Panc1 (cell line): ENCODE data around the gene PPP1CA. TPM values are rescaled to one million over a fixed set of nuclear protein-coding genes. Genes with fewer than 3 reads are reported as not detected.

Source experiments
- ATAC-seq: fragments of 200-7000 bp; cut with Tn5 transposase; 2 replicates; pipeline ENCODE4 v1.9.1; 2020; ENCODE audit warnings: mild to moderate bottlenecking, moderate library complexity
- BruUV-seq: library from RNA; stranded (reverse); fragments of 400-500 nt; replicated peaks from 2 replicates; lab custom pipeline; 2021; lab: Mats Ljungman, UMichigan
- CTCF ChIA-PET: fragments of 300-600 bp; sonication (Branson Sonifier 250); formaldehyde crosslinking; loops from one replicate; lab custom pipeline; 2022; ENCODE audit warnings: antibody characterized with exemption; lab: Charles Lee
- POLR2A ChIA-PET: fragments of 300-600 bp; sonication (Branson Sonifier 250); formaldehyde crosslinking; loops from one replicate; lab custom pipeline; 2022; ENCODE audit warnings: antibody characterized with exemption; lab: Charles Lee
- DNase-seq: peaks from one replicate; pipeline ENCODE4 v3.0.0-alpha.2; 2010; ENCODE audit warnings: low read depth, low spot score
- H3K27ac ChIP-seq: 2 replicates; pipeline ENCODE4 v1.5.1; 2011; ENCODE audit warnings: mild to moderate bottlenecking, low read length, inconsistent platforms
- H3K27me3 ChIP-seq: fragments of 200-500 bp; sonication (Bioruptor generic); 2 replicates; pipeline ENCODE4 v1.6.0; 2014; ENCODE audit warnings: low read length, inconsistent platforms; ENCODE audit not compliant: control insufficient read depth, insufficient read depth
- H3K36me3 ChIP-seq: fragments of 200-500 bp; sonication (Bioruptor generic); 2 replicates; pipeline ENCODE4 v1.5.1; 2014; ENCODE audit warnings: inconsistent platforms, mild to moderate bottlenecking, low read length, moderate library complexity; ENCODE audit not compliant: control insufficient read depth, insufficient read depth
- H3K4me1 ChIP-seq: 2 replicates; pipeline ENCODE4 v1.5.1; 2011; ENCODE audit warnings: inconsistent platforms, mild to moderate bottlenecking, low read length, moderate library complexity; ENCODE audit not compliant: control insufficient read depth, insufficient read depth
- H3K4me3 ChIP-seq, 2 experiments: 2 replicates each; pipeline ENCODE4 v1.5.1; 2011 to 2012; ENCODE audit warnings: low read depth in 2 of 2, low read length in 2 of 2, mild to moderate bottlenecking in 2 of 2, inconsistent platforms in 1 of 2, moderate library complexity in 1 of 2
- H3K9me3 ChIP-seq: fragments of 200-500 bp; sonication (Bioruptor generic); 2 replicates; pipeline ENCODE4 v1.5.1; 2014; ENCODE audit warnings: low read depth, mild to moderate bottlenecking, inconsistent platforms, low read length, moderate library complexity; ENCODE audit not compliant: control insufficient read depth, insufficient read depth
- CTCF ChIP-seq: fragments of 450-650 bp; IDR thresholded peaks from 2 replicates; pipeline ENCODE4 v1.5.1; 2017; ENCODE audit warnings: mild to moderate bottlenecking
- POLR2AphosphoS5 ChIP-seq: IDR thresholded peaks from 2 replicates; pipeline ENCODE4 v1.6.1; 2012; ENCODE audit warnings: mild to moderate bottlenecking, low read depth, low read length, moderate library complexity
- SIN3A ChIP-seq: IDR thresholded peaks from 2 replicates; pipeline ENCODE4 v1.6.1; 2012; ENCODE audit warnings: low read depth, mild to moderate bottlenecking, low read length, moderate library complexity, borderline replicate concordance; ENCODE audit not compliant: insufficient read depth
- TCF7L2 ChIP-seq: IDR thresholded peaks from 2 replicates; pipeline ENCODE4 v1.6.1; 2011; ENCODE audit warnings: mild to moderate bottlenecking, low read depth, low read length, inconsistent platforms
- in situ Hi-C: cut with HindIII; loops from 2 replicates; pipeline ENCODE4 v1.10.0; 2016; ENCODE audit warnings: low sequenced_read_pairs, low pct_unique_long_range_greater_than_20kb
- intact Hi-C: fragments of 100-400 bp; cut with micrococcal nuclease; formaldehyde crosslinking; loops from one replicate; pipeline ENCODE4 v1.10.0; 2022; ENCODE audit not compliant: unreplicated experiment
- total RNA-seq: library from RNA; stranded (reverse); gene quantifications from one replicate; pipeline ENCODE4 v1.2.1, GENCODE V29; 2021; ENCODE audit not compliant: unreplicated experiment
- TF ChIP-seq, protein P1 (sequence below), 2 experiments: IDR thresholded peaks; 2 replicates each; pipeline ENCODE4 v1.6.1; 2011 to 2012; ENCODE audit warnings: low read depth in 2 of 2, control low read depth in 1 of 2, low read length in 1 of 2, mild to moderate bottlenecking in 1 of 2, moderate library complexity in 1 of 2; ENCODE audit not compliant: insufficient read depth in 1 of 2

PPP1CA gene
- total RNA-seq, 1 experiment from 2014 or later = 361 TPM

GRCh38 chr11:67370351-67371076 lies 31.1 kb downstream of the PPP1CA start:
- no peak for TF ChIP-seq TCF7L2
- TF ChIP-seq SIN3A = no peak
- no peak for TF ChIP-seq CTCF
- TF ChIP-seq, protein P1, sequence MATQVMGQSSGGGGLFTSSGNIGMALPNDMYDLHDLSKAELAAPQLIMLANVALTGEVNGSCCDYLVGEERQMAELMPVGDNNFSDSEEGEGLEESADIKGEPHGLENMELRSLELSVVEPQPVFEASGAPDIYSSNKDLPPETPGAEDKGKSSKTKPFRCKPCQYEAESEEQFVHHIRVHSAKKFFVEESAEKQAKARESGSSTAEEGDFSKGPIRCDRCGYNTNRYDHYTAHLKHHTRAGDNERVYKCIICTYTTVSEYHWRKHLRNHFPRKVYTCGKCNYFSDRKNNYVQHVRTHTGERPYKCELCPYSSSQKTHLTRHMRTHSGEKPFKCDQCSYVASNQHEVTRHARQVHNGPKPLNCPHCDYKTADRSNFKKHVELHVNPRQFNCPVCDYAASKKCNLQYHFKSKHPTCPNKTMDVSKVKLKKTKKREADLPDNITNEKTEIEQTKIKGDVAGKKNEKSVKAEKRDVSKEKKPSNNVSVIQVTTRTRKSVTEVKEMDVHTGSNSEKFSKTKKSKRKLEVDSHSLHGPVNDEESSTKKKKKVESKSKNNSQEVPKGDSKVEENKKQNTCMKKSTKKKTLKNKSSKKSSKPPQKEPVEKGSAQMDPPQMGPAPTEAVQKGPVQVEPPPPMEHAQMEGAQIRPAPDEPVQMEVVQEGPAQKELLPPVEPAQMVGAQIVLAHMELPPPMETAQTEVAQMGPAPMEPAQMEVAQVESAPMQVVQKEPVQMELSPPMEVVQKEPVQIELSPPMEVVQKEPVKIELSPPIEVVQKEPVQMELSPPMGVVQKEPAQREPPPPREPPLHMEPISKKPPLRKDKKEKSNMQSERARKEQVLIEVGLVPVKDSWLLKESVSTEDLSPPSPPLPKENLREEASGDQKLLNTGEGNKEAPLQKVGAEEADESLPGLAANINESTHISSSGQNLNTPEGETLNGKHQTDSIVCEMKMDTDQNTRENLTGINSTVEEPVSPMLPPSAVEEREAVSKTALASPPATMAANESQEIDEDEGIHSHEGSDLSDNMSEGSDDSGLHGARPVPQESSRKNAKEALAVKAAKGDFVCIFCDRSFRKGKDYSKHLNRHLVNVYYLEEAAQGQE (IDR thresholded peaks at IDR 0.05; ENCODE audit: insufficient read depth in 1 of 2, low read depth in 2 of 2, low read length in 1 of 2) = no peak
- no peak for TF ChIP-seq POLR2AphosphoS5
- POLR2A ChIA-PET = interaction anchor here (0.6 kb wide), 2 partner anchors 9 to 438 kb away, joined by 4 to 12 read pairs; no protein-coding TSS in a partner anchor
- DNase-seq (no peak), ATAC-seq (no peak)
- Histone ChIP-seq H3K4me1 (peaks cover 54% of the 10 kb centered on the region), H3K27me3 (no peaks in the 10 kb centered on the region), H3K27ac (peak overlapping the region; percentile 88), H3K36me3 (no peaks in the 10 kb centered on the region; the same call in 1 of the 2 replicates), H3K9me3 (no peaks in the 10 kb centered on the region), H3K4me3 (peak overlapping the region in 1 of 2 experiments; percentile 1; a peak in 1 of 4 replicates)
- CTCF ChIA-PET = interaction anchor here (0.6 to 6.9 kb wide), 9 partner anchors 10 to 109 kb away, joined by 3 to 58 read pairs (median 5); partner anchors contain the start of gene POLD4
- BruUV-seq = no TSS peak
- in situ Hi-C loops = no loop called here
- intact Hi-C loops = no loop called here

DNA sequence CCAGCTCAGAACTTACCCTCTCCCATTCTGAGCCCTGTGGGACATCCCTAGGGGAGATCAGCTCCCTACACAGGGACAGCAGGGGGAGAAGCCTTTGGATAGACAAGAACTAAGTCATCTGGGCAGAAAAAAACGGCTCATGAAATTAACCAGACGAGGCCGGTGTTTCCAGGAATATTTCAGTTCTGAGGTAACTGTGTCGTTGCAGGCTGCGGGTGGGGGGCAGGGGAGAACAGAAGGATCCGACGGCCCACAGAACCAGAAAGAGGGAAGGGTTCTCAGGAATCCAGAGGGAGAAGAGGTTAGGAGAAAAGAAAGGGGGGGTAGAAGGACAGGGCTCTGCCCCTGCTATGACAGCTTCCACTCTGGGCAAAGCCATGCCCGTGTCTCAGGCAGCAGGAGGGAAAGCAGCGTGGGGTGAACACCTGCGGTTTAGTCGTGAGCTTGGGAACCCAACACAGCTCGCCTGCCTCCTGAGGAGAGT lies 31.8 kb downstream of the PPP1CA start:
- no peak for DNase-seq
- Histone ChIP-seq H3K4me3 (no peak overlapping the region), H3K27ac (peak overlapping the region; percentile 18), H3K4me1 (peaks cover 48% of the 10 kb centered on the region), H3K36me3 (no peaks in the 10 kb centered on the region; the same call in 1 of the 2 replicates), H3K27me3 (no peaks in the 10 kb centered on the region), H3K9me3 (no peaks in the 10 kb centered on the region)
- TF ChIP-seq CTCF (no peak), POLR2AphosphoS5 (no peak), TCF7L2 (no peak), SIN3A (no peak)
- TF ChIP-seq, protein P1 (IDR thresholded peaks at IDR 0.05; ENCODE audit: insufficient read depth in 1 of 2, low read depth in 2 of 2, low read length in 1 of 2) = no peak
- in situ Hi-C loops (no loop called here), intact Hi-C loops (no loop called here)
- ChIA-PET CTCF (interaction anchor here (0.9 to 6.9 kb wide), 5 partner anchors 11 to 67 kb away, joined by 3 to 58 read pairs (median 6); no protein-coding TSS in a partner anchor), POLR2A (interaction anchor here (0.7 kb wide), 1 partner anchor 31 kb away, joined by 9 read pairs; no protein-coding TSS in a partner anchor)
- ATAC-seq = no peak
- no TSS peak for BruUV-seq
